Measurements from ENCODE around the gene SLC25A19. TPM values are rescaled to one million over a fixed set of nuclear protein-coding genes. Genes with fewer than 3 reads are reported as not detected.

SLC25A19 gene
- total and polyA plus RNA-seq, 2 experiments from 2014 or later = 17.9 to 22.4 TPM

GRCh38 chr17:75265614-75266315, 23.5 kb downstream of the SLC25A19 start:
- Histone ChIP-seq H3K4me3 (no peak overlapping the region), H3K9me2 (ENCODE audit: insufficient read depth) (no peaks in the 10 kb centered on the region), H3K4me1 (ENCODE audit: insufficient read depth) (peaks cover 11% of the 10 kb centered on the region), H3K4me2 (no peak overlapping the region), H2AFZ (no peak overlapping the region), H3F3A (replicated peaks; ENCODE audit: low read depth) (peaks cover 49% of the 10 kb centered on the region), H4K20me1 (replicated peaks; ENCODE audit: insufficient read depth) (peaks cover 1% of the 10 kb centered on the region), H3K36me3 (ENCODE audit: insufficient read depth) (peaks cover 19% of the 10 kb centered on the region), H3K27ac (ENCODE audit: low read depth) (no peak overlapping the region), H3K79me2 (replicated peaks; ENCODE audit: insufficient read depth) (peaks cover 32% of the 10 kb centered on the region), H3K27me3 (ENCODE audit: insufficient read depth) (no peaks in the 10 kb centered on the region)
- no peak for ATAC-seq
- no peak for DNase-seq (ENCODE audit: low spot score)
- Mint-ChIP-seq H3K9me3 (no peaks in the 10 kb centered on the region), H3K27ac (no peak overlapping the region), H3K27me3 (ENCODE audit: insufficient read depth, low read depth, poor library complexity) (peaks cover 14% of the 10 kb centered on the region), H3K36me3 (ENCODE audit: low read depth) (peaks cover 51% of the 10 kb centered on the region; the same call in 2 of the 3 replicates), H3K4me1 (peaks cover 30% of the 10 kb centered on the region), H3K4me3 (no peak overlapping the region)
- no peak for TF ChIP-seq ETS1 (IDR thresholded peaks at IDR 0.05)
- TF ChIP-seq POLR2AphosphoS5 (IDR thresholded peaks at IDR 0.05; ENCODE audit: low read depth) = no peak
- TF ChIP-seq ZNF331 (CRISPR knock-in tag; IDR thresholded peaks at IDR 0.05; ENCODE audit: low read depth) = no peak
- no peak for TF ChIP-seq JUNB (IDR thresholded peaks at IDR 0.05; ENCODE audit: unreplicated experiment)
- TF ChIP-seq, protein P1, sequence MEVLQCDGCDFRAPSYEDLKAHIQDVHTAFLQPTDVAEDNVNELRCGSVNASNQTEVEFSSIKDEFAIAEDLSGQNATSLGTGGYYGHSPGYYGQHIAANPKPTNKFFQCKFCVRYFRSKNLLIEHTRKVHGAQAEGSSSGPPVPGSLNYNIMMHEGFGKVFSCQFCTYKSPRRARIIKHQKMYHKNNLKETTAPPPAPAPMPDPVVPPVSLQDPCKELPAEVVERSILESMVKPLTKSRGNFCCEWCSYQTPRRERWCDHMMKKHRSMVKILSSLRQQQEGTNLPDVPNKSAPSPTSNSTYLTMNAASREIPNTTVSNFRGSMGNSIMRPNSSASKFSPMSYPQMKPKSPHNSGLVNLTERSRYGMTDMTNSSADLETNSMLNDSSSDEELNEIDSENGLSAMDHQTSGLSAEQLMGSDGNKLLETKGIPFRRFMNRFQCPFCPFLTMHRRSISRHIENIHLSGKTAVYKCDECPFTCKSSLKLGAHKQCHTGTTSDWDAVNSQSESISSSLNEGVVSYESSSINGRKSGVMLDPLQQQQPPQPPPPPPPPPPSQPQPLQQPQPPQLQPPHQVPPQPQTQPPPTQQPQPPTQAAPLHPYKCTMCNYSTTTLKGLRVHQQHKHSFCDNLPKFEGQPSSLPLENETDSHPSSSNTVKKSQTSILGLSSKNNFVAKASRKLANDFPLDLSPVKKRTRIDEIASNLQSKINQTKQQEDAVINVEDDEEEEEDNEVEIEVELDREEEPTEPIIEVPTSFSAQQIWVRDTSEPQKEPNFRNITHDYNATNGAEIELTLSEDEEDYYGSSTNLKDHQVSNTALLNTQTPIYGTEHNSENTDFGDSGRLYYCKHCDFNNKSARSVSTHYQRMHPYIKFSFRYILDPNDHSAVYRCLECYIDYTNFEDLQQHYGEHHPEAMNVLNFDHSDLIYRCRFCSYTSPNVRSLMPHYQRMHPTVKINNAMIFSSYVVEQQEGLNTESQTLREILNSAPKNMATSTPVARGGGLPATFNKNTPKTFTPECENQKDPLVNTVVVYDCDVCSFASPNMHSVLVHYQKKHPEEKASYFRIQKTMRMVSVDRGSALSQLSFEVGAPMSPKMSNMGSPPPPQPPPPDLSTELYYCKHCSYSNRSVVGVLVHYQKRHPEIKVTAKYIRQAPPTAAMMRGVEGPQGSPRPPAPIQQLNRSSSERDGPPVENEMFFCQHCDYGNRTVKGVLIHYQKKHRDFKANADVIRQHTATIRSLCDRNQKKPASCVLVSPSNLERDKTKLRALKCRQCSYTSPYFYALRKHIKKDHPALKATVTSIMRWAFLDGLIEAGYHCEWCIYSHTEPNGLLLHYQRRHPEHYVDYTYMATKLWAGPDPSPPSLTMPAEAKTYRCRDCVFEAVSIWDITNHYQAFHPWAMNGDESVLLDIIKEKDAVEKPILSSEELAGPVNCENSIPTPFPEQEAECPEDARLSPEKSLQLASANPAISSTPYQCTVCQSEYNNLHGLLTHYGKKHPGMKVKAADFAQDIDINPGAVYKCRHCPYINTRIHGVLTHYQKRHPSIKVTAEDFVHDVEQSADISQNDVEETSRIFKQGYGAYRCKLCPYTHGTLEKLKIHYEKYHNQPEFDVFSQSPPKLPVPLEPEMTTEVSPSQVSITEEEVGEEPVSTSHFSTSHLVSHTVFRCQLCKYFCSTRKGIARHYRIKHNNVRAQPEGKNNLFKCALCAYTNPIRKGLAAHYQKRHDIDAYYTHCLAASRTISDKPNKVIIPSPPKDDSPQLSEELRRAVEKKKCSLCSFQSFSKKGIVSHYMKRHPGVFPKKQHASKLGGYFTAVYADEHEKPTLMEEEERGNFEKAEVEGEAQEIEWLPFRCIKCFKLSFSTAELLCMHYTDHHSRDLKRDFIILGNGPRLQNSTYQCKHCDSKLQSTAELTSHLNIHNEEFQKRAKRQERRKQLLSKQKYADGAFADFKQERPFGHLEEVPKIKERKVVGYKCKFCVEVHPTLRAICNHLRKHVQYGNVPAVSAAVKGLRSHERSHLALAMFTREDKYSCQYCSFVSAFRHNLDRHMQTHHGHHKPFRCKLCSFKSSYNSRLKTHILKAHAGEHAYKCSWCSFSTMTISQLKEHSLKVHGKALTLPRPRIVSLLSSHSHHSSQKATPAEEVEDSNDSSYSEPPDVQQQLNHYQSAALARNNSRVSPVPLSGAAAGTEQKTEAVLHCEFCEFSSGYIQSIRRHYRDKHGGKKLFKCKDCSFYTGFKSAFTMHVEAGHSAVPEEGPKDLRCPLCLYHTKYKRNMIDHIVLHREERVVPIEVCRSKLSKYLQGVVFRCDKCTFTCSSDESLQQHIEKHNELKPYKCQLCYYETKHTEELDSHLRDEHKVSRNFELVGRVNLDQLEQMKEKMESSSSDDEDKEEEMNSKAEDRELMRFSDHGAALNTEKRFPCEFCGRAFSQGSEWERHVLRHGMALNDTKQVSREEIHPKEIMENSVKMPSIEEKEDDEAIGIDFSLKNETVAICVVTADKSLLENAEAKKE (CRISPR knock-in tag; IDR thresholded peaks at IDR 0.05) = no peak
- TF ChIP-seq EZH2 (IDR thresholded peaks at IDR 0.05; ENCODE audit: low read depth, unreplicated experiment) = no peak
- TF ChIP-seq CREB1 (CRISPR knock-in tag; IDR thresholded peaks at IDR 0.05; ENCODE audit: low read depth) = no peak
- TF ChIP-seq NANOG (IDR thresholded peaks at IDR 0.05; ENCODE audit: borderline replicate concordance) = no peak
- no peak for TF ChIP-seq STAT1 (IDR thresholded peaks at IDR 0.05; ENCODE audit: unreplicated experiment)
- TF ChIP-seq EZH2phosphoT487 (IDR thresholded peaks at IDR 0.05; ENCODE audit: unreplicated experiment) = no peak
- TF ChIP-seq REST (IDR thresholded peaks at IDR 0.05; ENCODE audit: unreplicated experiment) = no peak
- no peak for TF ChIP-seq CTCF (conservative IDR thresholded peaks at IDR 0.05; ENCODE audit: low read depth in 2 of 2)
- no peak for TF ChIP-seq ZNF114 (CRISPR knock-in tag; IDR thresholded peaks at IDR 0.05)

Data from GM23338 (cell line).